Pancreas (tissue), 10 donors: Measurements from ENCODE around the gene ZSCAN12. TPM values are rescaled to one million over a fixed set of nuclear protein-coding genes. Genes with fewer than 3 reads are reported as not detected.

Experiments used
- ATAC-seq, 4 donors: fragments of 200-7000 bp; cut with Tn5 transposase; one replicate each; pipeline versions ENCODE4 v1.8.0 to v1.9.1; 2020; ENCODE audit warnings: mild to moderate bottlenecking in 4 of 4, moderate library complexity in 4 of 4
- DNase-seq, 6 donors: peaks; one replicate each; pipeline ENCODE4 v3.0.0-alpha.2; 2020
- FAIRE-seq: peaks from 2 replicates; lab custom pipeline; 2012; peaks lifted over from hg19 to GRCh38; lab: Jason Lieb, UNC
- H3K27ac ChIP-seq, 4 donors: fragments of 200-600 bp; sonication (generic); 1 replicate in 3 of 4; 2 replicates in 1 of 4; pipeline versions ENCODE4 v1.5.0 to v1.8.0; 2020
- H3K27me3 ChIP-seq, 4 donors: fragments of 200-600 bp; one replicate each; pipeline ENCODE4 v1.8.0; 2021
- H3K36me3 ChIP-seq, 3 donors: fragments of 200-600 bp; sonication (generic) in 1 of 3; one replicate each; pipeline versions ENCODE4 v1.5.0 to v1.8.0; 2020 to 2021
- H3K4me1 ChIP-seq, 3 donors: fragments of 200-600 bp; one replicate each; pipeline ENCODE4 v1.8.0; 2021
- H3K4me3 ChIP-seq, 4 donors: fragments of 200-600 bp; sonication (generic) in 2 of 4; one replicate each; pipeline versions ENCODE4 v1.5.0 to v1.8.0; 2020 to 2021
- H3K9me3 ChIP-seq, 4 donors: fragments of 200-600 bp; one replicate each; pipeline ENCODE4 v1.8.0; 2021
- WGBS, 2 donors: extraction: QIAGEN DNeasy Blood & Tissue Kit; methylation state at CpG; one replicate each; pipeline ENCODE4 v1.1.7; 2013; 5-methylcytosine and 5-hydroxymethylcytosine counted together
- intact Hi-C, 3 donors: fragments of 100-400 bp; cut with DNase I; formaldehyde crosslinking; loops; one replicate each; pipeline versions ENCODE4 v1.11.1 to v1.14.2; 2022
- polyA plus RNA-seq, 2 donors: library from polyadenylated mRNA; stranded (reverse); fragments of 200-250 nt; gene quantifications; one replicate each; pipeline ENCODE4 v1.2.3, GENCODE V29; 2013
- total RNA-seq, 6 donors: library from RNA; stranded (reverse); fragmentation: NEBNext Ultra II Directional in 4 of 6; extraction: Animal tissue kit (Norgen Biotek cat#: 25700) in 4 of 6; gene quantifications; one replicate each; pipeline versions ENCODE4 v1.2.1 to v1.2.4, GENCODE V29; 2021 to 2023
- TF ChIP-seq, protein P1 (sequence below), 4 donors: fragments of 200-600 bp; sonication (generic) in 3 of 4; IDR thresholded peaks; one replicate each; pipeline versions ENCODE4 v1.5.0 to v1.8.0; 2021; ENCODE audit warnings: antibody characterized with exemption in 4 of 4
- donor health status: healthy with polysubstance abuse.
- donor health status: DM: no; HTN: no; CAD: no; lungs with moderate emphysema.
- donor health status: DM: no; HTN: no; CAD: no.
- donor health status: control.
- donor health status: control.
- donor health status: Bipolar disorder and iron deficiency.
- donor health status: DM: yes; HTN: yes; CAD: no.
- donor health status: DM: no; HTN: no; CAD: no.
- donor health status: DM: no; HTN: no; CAD: no.
- donor health status: DM: yes; HTN: yes; CAD: no.

The ZSCAN12 gene
- total and polyA plus RNA-seq, 8 donors: 0.80 to 4.4 (median 2.4) TPM

DNA sequence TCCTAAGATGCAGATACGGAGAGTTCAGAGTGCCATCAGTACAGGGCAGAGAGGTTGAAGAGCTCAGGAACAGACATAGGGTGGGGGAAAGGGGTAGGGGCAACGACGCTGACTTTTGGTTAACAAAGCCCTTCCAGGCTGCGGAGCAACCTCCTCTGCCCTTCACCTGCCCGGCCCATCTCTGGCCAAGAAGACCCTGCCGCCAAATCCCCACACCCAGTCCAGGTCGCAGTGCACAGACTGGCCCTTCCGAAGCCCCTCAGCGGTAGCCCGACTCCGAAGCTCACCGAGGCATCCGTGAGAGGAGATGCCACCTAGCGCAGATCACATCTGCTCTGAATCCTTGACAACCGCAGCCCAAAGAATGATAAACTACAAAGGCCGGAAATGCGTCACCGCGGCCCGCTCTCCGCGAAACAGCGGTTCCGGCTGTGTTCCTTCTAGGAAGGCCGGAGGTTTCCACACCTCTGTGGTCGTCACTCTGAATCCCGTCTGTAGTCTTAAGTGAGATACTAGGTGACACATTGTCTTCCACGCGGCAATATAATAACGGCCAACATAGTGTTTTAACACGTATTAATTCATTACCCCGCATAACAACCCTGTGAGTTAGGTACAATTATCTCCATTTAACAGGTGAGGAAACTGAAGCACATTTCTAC, 43.7 kb upstream of the ZSCAN12 start, which contains the start of gene ZSCAN23:
Gene ZSCAN23, minus strand, starts transcription at position 380 of the 662 bp plus-strand sequence. CDS start 7,225 bp downstream, outside the sequence.
- WGBS, 2 donors: 1% methylated on average over 32 of the region's 32 CpGs
- H3K27me3 ChIP-seq: peaks cover 0 to 22% (median 5%) of the 10 kb centered on the region in 4 donors
- FAIRE-seq (no peak), DNase-seq (peak; percentile 52 to 79 (median 68)), ATAC-seq (peak; percentile 98 to 99 (median 98))
- no peaks in the 10 kb centered on the region for H3K36me3 ChIP-seq
- H3K4me3 ChIP-seq: peak within 1 kb of the TSS; percentile 42 to 69 (median 48)
- intact Hi-C loops: no loop called here
- no peak within 1 kb of the TSS for H3K27ac ChIP-seq
- peaks cover 0 to 8% (median 0%) of the 10 kb centered on the region in 3 donors for H3K4me1 ChIP-seq
- TF ChIP-seq, protein P1, sequence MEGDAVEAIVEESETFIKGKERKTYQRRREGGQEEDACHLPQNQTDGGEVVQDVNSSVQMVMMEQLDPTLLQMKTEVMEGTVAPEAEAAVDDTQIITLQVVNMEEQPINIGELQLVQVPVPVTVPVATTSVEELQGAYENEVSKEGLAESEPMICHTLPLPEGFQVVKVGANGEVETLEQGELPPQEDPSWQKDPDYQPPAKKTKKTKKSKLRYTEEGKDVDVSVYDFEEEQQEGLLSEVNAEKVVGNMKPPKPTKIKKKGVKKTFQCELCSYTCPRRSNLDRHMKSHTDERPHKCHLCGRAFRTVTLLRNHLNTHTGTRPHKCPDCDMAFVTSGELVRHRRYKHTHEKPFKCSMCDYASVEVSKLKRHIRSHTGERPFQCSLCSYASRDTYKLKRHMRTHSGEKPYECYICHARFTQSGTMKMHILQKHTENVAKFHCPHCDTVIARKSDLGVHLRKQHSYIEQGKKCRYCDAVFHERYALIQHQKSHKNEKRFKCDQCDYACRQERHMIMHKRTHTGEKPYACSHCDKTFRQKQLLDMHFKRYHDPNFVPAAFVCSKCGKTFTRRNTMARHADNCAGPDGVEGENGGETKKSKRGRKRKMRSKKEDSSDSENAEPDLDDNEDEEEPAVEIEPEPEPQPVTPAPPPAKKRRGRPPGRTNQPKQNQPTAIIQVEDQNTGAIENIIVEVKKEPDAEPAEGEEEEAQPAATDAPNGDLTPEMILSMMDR (IDR thresholded peaks at IDR 0.05): no peak
- H3K9me3 ChIP-seq: no peaks in the 10 kb centered on the region

DNA sequence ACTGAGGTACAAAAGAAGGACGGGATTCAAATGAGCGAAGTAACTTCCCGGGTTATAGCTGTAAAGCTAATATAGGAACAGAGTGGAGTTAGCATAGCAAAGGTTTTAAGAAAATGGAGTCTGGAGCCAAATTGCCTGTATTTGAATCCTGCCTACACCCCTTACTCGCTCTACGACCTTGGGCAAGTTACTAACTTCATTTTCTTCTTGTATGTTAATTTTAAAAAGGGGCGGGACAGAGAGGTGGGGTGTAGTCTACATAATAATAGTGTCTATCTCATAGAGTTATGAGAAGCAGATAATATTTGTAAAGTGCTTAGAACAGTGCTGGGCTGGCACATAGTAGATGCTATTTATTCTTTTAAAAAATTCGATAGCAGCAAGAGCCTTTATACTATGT, 43.0 kb upstream of the ZSCAN12 start:
- ATAC-seq: peak in 1 of 4 donors; percentile 18
- H3K4me1 ChIP-seq: peaks cover 0 to 8% (median 0%) of the 10 kb centered on the region in 3 donors
- intact Hi-C loops: no loop called here
- TF ChIP-seq, protein P1 (IDR thresholded peaks at IDR 0.05): no peak
- no peaks in the 10 kb centered on the region for H3K9me3 ChIP-seq
- peak overlapping the region; percentile 42 to 69 (median 48) for H3K4me3 ChIP-seq
- no peak for FAIRE-seq
- no peak for DNase-seq
- WGBS, 2 donors: 45 to 47% methylated on average over 7 of the region's 7 CpGs
- peaks cover 0 to 22% (median 5%) of the 10 kb centered on the region in 4 donors for H3K27me3 ChIP-seq
- no peaks in the 10 kb centered on the region for H3K36me3 ChIP-seq
- no peak overlapping the region for H3K27ac ChIP-seq

DNA sequence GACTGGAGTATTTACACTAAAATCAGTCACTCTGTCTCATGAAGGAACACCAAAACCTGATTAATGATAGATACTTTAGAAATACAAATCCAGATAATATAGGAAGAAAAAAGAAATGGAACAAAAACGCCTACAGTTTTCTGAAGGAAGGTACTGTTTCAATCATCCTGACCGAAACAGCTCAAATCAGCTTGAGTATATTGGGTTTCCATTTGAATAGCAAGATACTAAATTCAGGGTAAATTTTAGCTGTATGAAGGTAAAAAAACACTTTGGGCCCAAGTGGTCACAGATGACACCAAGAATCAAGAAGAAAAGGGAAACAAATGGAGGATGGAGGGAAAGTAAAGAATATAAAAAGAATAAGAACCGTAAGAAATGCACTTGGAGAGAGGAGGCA, 36.9 kb upstream of the ZSCAN12 start:
- Histone ChIP-seq H3K9me3 (no peaks in the 10 kb centered on the region), H3K27ac (no peak overlapping the region), H3K4me3 (no peak overlapping the region), H3K4me1 (no peaks in the 10 kb centered on the region), H3K36me3 (no peaks in the 10 kb centered on the region), H3K27me3 (no peaks in the 10 kb centered on the region)
- no peak for FAIRE-seq
- intact Hi-C loops: no loop called here
- no peak for ATAC-seq
- TF ChIP-seq, protein P1 (IDR thresholded peaks at IDR 0.05): no peak
- WGBS, 2 donors: 89 to 91% methylated on average over 3 of the region's 3 CpGs
- DNase-seq: no peak

DNA sequence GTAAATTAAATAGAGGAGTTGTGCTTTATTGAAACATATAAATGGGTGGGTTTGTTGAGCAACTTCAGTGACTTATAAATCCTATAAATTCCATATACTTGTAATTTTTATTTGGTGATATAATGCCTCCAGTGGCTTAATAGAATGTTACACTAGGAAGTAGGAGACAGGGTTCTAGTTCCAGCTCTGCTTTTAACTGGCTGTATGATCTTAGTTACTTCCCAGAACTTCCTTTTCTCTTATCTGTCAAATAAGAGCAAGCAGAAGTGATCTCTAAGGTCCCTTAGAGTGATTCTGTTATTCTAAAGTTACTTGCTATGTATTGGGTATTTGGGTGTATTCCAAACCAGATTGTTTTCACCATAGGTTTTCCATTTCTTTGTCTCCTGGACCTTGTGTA, 33.6 kb upstream of the ZSCAN12 start:
- Histone ChIP-seq H3K27ac (no peak overlapping the region), H3K36me3 (no peaks in the 10 kb centered on the region), H3K4me1 (no peaks in the 10 kb centered on the region), H3K4me3 (no peak overlapping the region), H3K27me3 (no peaks in the 10 kb centered on the region), H3K9me3 (no peaks in the 10 kb centered on the region)
- TF ChIP-seq, protein P1 (IDR thresholded peaks at IDR 0.05): no peak
- no peak for DNase-seq
- intact Hi-C loops: no loop called here
- ATAC-seq: no peak
- FAIRE-seq: no peak

DNA sequence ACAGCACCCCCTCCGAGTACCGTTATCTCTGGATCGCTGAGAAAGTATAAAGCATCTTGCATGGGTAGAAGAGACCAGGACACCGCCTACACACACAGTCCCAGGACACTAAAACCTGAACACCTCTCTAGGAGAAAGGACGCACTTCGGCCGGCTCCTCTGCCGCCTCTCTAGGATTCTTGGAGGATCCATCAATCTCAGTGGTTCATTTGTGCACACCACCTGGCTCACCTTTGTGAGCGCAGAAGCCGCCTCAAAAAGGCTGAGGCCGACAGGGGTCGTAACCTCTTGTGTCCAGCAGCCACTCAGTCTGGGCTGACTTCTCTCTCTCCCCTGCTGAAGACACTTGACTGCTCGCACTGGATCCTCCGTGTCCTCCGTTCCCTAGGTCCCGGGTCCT, 30.2 kb upstream of the ZSCAN12 start:
- ATAC-seq (no peak), FAIRE-seq (no peak), DNase-seq (no peak)
- H3K4me1 ChIP-seq: no peaks in the 10 kb centered on the region
- no peaks in the 10 kb centered on the region for H3K27me3 ChIP-seq
- no peak overlapping the region for H3K27ac ChIP-seq
- no peaks in the 10 kb centered on the region for H3K36me3 ChIP-seq
- H3K9me3 ChIP-seq: no peaks in the 10 kb centered on the region
- no peak overlapping the region for H3K4me3 ChIP-seq
- WGBS, 2 donors: 92 to 96% methylated on average over 16 of the region's 16 CpGs
- TF ChIP-seq, protein P1 (IDR thresholded peaks at IDR 0.05): no peak
- intact Hi-C loops: no loop called here
